HG03196 (cell line): Measurements from ENCODE around the gene GPS2.

Experiments used
- ATAC-seq: cut with Tn5 transposase; IDR thresholded peaks from one replicate; pipeline ENCODE4 v1.9.1; 2021; ENCODE audit not compliant: unreplicated experiment

Gene GPS2

GRCh38 chr17:7318121-7318860 is 3.1 kb upstream of the GPS2 start:
- ATAC-seq = no peak

DNA sequence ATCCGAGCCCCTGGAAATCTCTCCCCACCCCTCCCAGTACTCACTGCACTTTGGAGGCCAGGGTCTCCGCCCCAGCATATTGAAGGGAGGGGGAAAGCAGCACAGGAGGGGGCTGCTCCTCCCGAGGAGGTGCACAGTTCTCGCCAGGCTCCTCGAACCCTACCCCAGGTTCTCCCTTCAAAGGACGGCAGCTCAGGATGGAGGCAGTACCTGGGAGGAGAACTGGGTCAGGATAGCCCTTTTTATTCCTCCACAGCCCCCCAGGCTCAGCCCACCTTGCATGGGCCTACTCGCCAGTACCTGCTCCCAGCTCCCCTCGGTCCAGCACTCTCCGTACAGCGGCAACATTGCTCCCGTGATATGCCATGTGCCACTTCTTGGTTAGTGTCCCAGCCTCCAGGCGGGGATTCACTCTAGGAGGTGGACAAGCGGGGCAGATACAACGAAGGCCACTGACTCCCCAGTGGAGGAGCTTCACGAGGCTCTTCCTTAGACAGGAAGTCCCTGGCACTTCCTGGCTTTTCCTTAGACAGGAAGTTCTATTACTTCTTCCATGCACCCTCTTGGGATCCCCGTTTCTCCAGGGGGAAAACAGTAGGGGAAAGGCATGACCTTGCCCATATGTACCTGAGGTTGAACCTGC is 2.1 kb upstream of the GPS2 start:
- no peak for ATAC-seq

DNA sequence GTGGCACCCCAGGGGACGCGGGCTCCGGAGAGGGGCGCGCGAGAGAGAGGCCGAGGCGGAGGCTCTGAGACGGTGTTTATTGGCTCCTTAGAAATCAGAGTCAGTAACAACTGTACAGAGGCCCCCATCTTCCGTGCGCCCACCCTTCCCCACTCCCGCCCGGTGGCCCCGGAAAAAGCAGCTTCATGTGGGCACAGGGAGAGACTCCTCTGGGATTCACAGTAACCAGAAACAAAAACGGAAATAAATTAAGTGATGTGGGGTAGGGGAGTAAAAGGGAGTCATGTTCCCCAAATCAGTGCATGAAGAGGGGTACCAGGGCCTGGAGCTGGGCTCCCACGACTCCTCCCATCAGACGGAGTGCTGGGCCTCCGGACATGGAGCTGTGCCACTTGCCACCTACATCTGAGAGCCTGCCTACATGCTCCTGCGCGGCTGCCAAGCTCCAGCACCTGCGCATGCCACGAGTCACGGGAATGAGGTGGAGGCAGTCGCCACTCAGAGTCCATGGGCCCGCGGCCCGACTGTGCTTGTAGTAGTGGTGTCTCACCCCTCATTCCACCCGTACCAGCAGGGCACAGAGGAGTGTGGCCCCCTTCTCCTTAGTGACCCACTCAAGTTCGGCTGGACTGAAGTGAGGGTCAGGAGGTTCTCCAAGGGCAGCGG is 543 bp upstream of the GPS2 start:
- no peak for ATAC-seq

DNA sequence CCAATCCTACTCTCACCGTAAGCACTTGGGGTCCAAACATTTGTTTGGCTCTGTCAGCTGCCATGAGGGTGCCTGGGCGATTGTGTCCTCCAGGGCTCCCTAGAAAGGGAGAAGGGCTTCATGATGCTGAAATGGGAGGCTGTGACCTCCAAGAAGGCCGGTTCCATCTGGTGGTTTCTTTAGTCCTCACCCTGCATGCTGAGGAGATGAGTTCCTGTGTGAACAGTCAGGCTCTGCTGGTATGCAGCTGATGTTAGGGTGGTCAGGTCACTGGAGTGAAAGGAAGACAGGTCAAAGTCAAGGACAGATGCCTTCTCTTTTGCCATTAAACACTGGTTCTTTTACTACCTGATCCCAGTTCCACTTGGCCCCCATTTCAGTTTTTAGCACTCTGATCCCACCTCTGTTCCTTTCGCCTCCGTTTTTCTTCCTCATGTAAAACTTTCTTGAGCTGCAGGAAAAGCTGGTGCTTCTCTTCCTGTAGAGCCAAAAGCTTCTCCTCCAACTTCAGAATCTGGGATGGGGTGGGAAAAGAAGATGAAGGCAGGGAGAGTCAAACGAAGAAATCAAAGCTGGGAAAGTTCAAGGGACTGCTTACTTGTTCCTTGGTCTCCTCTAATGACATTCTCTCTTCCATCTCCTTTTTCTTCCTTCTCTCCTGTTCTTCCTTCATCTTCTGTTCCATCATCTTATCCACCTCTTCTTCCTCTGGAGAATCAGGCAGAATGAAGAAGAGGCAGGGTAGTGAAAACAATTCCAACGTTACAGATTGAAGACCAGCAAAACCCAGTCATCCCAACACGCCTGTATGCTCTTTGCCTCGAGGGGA is 1.1 kb downstream of the GPS2 start:
- ATAC-seq = no peak

DNA sequence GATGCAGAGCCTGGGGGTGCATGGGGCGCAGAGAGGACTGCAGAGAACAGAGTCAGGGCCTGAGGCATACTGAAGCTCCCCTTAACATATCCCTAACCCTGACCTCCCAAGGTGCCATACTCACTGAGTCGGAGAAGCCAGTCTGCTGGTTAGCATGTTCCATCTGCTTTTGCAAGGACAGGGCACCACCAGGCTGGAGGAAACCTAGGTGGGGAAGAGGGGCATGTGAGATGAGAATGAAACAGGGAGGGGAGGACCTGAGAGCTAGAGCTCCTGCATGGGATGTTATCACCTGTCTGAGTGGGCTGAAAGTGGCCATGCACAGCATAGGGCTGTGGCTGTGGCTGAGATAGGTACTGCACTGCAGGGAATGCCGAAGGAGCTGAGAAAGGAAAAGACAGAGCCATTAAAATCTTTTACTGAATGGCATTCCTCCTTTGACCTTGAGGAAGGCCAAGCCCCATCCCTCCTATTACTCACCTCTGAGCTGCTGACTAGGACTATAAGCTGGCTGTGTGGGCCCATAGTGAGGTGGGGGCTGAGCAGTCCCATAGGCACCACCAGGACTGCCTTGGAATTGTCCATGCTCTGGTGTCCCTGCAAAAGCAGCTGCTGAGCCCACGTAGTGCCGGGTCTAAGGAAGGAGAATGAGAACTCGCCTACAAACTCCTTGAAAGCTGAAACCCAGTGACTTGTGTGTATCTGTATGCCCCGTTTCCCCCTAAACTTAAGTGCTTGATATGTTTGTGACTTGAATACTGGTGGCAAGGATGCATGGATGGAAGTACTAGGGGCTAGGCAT is 1.9 kb downstream of the GPS2 start:
- no peak for ATAC-seq

DNA sequence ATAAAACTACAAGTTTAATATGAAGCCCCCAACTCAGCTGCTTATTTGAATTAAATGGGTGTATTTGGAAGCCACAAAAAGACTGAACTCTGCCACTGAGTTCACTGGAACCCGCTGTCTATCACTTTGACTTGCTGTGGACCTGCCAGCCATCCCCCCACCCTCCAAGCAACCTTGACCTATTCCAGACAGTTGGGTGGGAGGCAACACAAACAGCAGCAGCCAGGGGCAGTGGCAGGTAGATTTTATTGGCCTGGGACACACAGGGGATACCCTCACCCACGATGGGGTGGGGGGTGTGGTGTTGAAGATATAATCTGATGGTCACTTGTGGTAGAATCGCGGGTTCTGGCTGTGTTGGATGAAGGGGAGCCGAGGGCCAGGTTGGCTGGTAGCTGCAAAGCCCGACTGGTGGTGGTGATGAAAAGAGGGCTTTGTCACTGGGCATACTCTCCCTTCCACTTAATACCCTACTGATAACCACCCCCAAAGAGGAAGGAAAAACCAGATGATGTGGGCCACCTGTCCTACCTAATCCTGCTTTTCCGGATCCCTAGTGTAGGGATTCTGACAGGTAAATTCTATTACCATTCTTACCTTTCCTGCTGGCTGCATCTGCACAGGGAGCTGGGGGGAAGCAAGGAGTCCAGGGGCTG is 2.6 kb downstream of the GPS2 start:
- no peak for ATAC-seq

DNA sequence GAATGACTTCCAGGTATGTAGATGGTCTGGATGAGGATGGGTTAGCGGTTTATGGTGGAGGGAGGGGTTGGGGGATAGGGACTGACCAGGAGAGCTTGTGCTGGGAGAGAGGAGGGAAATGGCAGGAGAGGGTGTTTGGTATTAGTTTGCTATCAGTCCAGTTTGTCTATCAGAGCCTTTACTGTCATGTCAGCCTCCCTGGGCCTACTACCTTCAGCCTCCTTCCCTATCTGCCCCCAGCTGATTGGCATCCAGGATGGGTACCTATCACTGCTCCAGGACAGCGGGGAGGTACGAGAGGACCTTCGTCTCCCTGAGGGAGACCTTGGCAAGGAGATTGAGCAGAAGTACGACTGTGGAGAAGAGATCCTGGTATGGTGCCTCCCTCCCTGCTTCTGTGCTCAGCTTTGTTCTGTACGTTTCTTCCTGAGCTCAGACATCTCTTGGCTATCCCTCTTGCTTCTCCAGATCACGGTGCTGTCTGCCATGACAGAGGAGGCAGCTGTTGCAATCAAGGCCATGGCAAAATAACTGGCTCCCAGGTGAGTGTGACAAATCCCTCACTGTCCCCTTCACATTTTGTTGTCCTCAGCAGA is 4.0 kb downstream of the GPS2 start:
- ATAC-seq = no peak

- ATAC-seq = no peak
Observed at GRCh38 chr17:7309628-7310027, 5.5 kb downstream of the GPS2 start.

- no peak for ATAC-seq
Observed at GRCh38 chr17:7308625-7309433, 6.3 kb downstream of the GPS2 start.

DNA sequence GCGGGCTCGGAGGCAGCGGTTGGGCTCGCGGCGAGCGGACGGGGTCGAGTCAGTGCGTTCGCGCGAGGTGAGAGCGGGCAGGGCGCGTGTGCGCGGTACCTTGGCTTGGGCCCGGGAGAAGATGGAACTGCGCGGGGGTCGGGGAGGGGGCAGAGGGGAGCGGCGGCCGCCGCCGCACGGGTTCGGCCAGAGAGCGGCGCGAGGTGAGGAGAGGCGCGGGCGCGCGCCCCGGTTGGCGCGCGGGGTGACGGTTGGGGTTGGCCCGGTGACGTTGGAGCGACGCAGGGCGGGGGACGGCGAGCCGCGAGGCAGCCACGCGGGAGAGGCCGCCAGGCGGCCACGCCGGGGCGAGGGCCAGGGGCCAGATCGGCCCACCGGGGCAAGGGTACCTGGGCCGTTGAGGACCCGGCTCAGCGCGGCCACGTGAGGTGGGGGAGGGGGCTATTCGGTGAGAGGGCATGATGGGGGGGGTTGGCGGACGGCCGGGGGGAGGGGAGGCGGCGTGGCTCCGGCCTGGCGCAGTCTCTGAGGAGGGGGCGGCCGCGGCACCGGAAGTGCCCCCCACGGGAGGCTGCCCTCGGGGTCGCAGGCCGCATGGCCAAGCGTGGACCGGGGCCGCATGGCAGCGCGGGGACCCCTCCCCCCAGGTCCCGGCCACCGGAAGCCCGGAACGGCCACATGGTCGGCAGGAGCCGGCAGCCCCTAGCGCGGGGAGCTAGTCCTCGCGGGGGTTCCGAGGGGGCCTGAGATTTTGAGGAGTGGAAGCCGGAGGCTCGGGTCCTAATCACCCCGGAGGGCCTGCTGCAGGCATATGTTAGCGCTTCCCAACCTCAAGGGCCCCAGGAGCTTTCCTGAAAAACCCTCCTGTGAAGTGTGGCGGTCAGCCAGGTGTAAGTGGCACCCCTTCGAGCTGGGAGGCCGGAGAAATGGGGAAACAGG is 7.2 kb downstream of the GPS2 start:
- no peak for ATAC-seq

GRCh38 chr17:7306911-7307685 is 8.1 kb downstream of the GPS2 start, which contains the start of gene EIF5A:
Gene EIF5A, plus strand, starts transcription at chr17:7307628. Its CDS starts 2,008 bp downstream, at chr17:7309636.
- ATAC-seq = peak; percentile 69

GRCh38 chr17:7304179-7304578 is 11.0 kb downstream of the GPS2 start:
- ATAC-seq = no peak

DNA sequence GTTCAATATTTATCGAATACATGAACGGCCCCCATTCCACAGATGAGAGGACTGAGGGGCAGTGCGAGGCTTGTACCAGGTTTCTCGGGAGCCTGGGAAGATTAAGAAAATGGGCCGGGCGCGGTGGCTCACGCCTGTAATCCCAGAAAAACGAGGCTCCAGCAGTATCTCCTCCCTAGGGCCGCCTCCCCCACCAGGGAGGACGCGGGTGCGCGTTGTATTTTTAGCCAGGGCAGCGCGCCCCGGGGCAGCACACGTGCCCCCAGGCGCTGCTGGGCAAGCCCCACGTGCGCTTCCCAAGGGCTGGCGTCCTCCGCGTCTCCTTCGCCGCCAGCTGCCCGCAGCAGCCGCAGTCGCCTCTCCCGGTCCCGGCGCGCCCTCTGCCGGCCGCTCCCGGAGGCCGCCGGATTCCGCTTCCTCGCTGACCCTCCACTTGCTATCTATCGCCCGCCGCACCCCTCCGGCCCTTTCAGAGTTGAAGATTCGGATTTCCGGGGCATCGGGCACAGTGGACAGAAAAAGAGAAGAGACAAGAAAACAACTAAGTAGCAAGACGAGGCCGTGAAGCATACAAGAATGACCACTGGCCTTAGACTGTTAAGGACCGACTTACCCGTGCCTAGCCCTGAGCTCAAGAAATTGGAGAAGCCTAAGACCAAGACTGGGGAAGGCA is 18.8 kb downstream of the GPS2 start:
- ATAC-seq = peak; percentile 48

GRCh38 chr17:7295230-7296180 is 19.7 kb downstream of the GPS2 start:
- no peak for ATAC-seq

GRCh38 chr17:7294614-7295153 is 20.5 kb downstream of the GPS2 start, which contains the start of gene YBX2:
Gene YBX2, minus strand, starts transcription at chr17:7294639. Its CDS starts 139 bp downstream, at chr17:7294500.
- no peak for ATAC-seq
